ENCODE data around the gene FLRT1. TPM values are rescaled to one million over a fixed set of nuclear protein-coding genes. Genes with fewer than 3 reads are reported as not detected.

FLRT1 gene
- total RNA-seq, 4 donors from 2014 or later: 0.06 to 0.19 (median 0.08) TPM; not detected in 1

GRCh38 chr11:64056213-64056785, 20.6 kb downstream of the FLRT1 start:
- 82 to 83% methylated on average over 6 to 12 of the region's 15 CpGs for WGBS, 2 donors
- DNase-seq: no peak
- H3K4me3 ChIP-seq: no peak overlapping the region
- H3K27ac ChIP-seq: no peak overlapping the region
- peaks cover 0 to 14% (median 0%) of the 10 kb centered on the region in 4 donors for H3K27me3 ChIP-seq
- no peaks in the 10 kb centered on the region for H3K9me3 ChIP-seq
- peaks cover 0 to 11% (median 4%) of the 10 kb centered on the region in 3 donors for H3K4me1 ChIP-seq
- intact Hi-C loops (cut with DNase I): no loop called here
- TF ChIP-seq CTCF (IDR thresholded peaks at IDR 0.05) (no peak), POLR2A (IDR thresholded peaks at IDR 0.05) (no peak)
- H3K36me3 ChIP-seq: no peaks in the 10 kb centered on the region

- DNase-seq: no peak
- Histone ChIP-seq H3K36me3 (no peaks in the 10 kb centered on the region), H3K27ac (no peak overlapping the region), H3K9me3 (no peaks in the 10 kb centered on the region), H3K4me3 (no peak overlapping the region), H3K27me3 (peaks cover 0 to 19% (median 0%) of the 10 kb centered on the region in 4 donors), H3K4me1 (peaks cover 0 to 13% (median 5%) of the 10 kb centered on the region in 3 donors)
- WGBS, 2 donors: 91 to 100% methylated on average over 2 to 6 of the region's 13 CpGs
- TF ChIP-seq POLR2A (IDR thresholded peaks at IDR 0.05) (no peak), CTCF (IDR thresholded peaks at IDR 0.05) (no peak)
- intact Hi-C loops (cut with DNase I): no loop called here
Observed at GRCh38 chr11:64056861-64057260, 21.1 kb downstream of the FLRT1 start.

- TF ChIP-seq POLR2A (IDR thresholded peaks at IDR 0.05): no peak
- TF ChIP-seq CTCF (IDR thresholded peaks at IDR 0.05): no peak
- intact Hi-C loops (cut with DNase I): no loop called here
- no peaks in the 10 kb centered on the region for H3K9me3 ChIP-seq
- H3K36me3 ChIP-seq: no peaks in the 10 kb centered on the region
- no peak overlapping the region for H3K27ac ChIP-seq
- peaks cover 0 to 13% (median 5%) of the 10 kb centered on the region in 3 donors for H3K4me1 ChIP-seq
- no peak overlapping the region for H3K4me3 ChIP-seq
- 84 to 95% methylated on average over 8 to 10 of the region's 10 CpGs for WGBS, 2 donors
- no peak for DNase-seq
- peaks cover 0 to 26% (median 0%) of the 10 kb centered on the region in 4 donors for H3K27me3 ChIP-seq
Observed at GRCh38 chr11:64057890-64058289, 22.2 kb downstream of the FLRT1 start.

- 88% methylated on average over 11 of the region's 17 CpGs; no CpG with 5 or more reads in 1 of the 2 donors for WGBS, 2 donors
- H3K36me3 ChIP-seq: no peaks in the 10 kb centered on the region
- H3K27me3 ChIP-seq: peaks cover 0 to 26% (median 0%) of the 10 kb centered on the region in 4 donors
- H3K4me1 ChIP-seq: peaks cover 0 to 13% (median 5%) of the 10 kb centered on the region in 3 donors
- no peak overlapping the region for H3K27ac ChIP-seq
- no peak overlapping the region for H3K4me3 ChIP-seq
- intact Hi-C loops (cut with DNase I): no loop called here
- H3K9me3 ChIP-seq: no peaks in the 10 kb centered on the region
- DNase-seq: no peak
- TF ChIP-seq POLR2A (IDR thresholded peaks at IDR 0.05) (no peak), CTCF (IDR thresholded peaks at IDR 0.05) (no peak)
Observed at GRCh38 chr11:64058494-64058893, 22.8 kb downstream of the FLRT1 start.

GRCh38 chr11:64059339-64060140, 23.8 kb downstream of the FLRT1 start:
- peaks cover 0 to 15% (median 5%) of the 10 kb centered on the region in 3 donors for H3K4me1 ChIP-seq
- H3K9me3 ChIP-seq: no peaks in the 10 kb centered on the region
- H3K27ac ChIP-seq: no peak overlapping the region
- no peak overlapping the region for H3K4me3 ChIP-seq
- H3K36me3 ChIP-seq: no peaks in the 10 kb centered on the region
- peaks cover 0 to 29% (median 0%) of the 10 kb centered on the region in 4 donors for H3K27me3 ChIP-seq
- TF ChIP-seq CTCF (IDR thresholded peaks at IDR 0.05): no peak
- no peak for TF ChIP-seq POLR2A (IDR thresholded peaks at IDR 0.05)
- intact Hi-C loops (cut with DNase I): no loop called here
- WGBS, 2 donors: 83% methylated on average over 10 of the region's 24 CpGs; no CpG with 5 or more reads in 1 of the 2 donors
- no peak for DNase-seq
